H1 (cell line): Measurements from ENCODE around the gene SOX30. TPM values are rescaled to one million over a fixed set of nuclear protein-coding genes. Genes with fewer than 3 reads are reported as not detected.

Source experiments
- CTCF ChIA-PET: fragments of 300-600 bp; sonication (Branson Sonifier 250); formaldehyde crosslinking; loops from one replicate; lab custom pipeline; 2021; ENCODE audit not compliant: partially characterized antibody; lab: Charles Lee
- POLR2A ChIA-PET: fragments of 300-600 bp; sonication (Branson Sonifier 250); formaldehyde crosslinking; loops from one replicate; lab custom pipeline; 2021; ENCODE audit warnings: inconsistent platforms; ENCODE audit not compliant: partially characterized antibody; lab: Charles Lee
- DNase-seq, 2 experiments: peaks; one replicate each; pipeline versions ENCODE4 v3.0.0 to v3.0.0-alpha.2; 2010 to 2022; ENCODE audit warnings: low spot score in 2 of 2, low read depth in 1 of 2, mixed read lengths in 1 of 2
- FAIRE-seq: peaks from 2 replicates; lab custom pipeline; 2011; peaks lifted over from hg19 to GRCh38; lab: Jason Lieb, UNC
- H2AFZ ChIP-seq: 2 replicates; pipeline ENCODE4 v1.8.1; 2012; ENCODE audit warnings: low read length, inconsistent platforms
- H2AK5ac ChIP-seq: 2 replicates; pipeline ENCODE4 v1.6.1; 2013; ENCODE audit warnings: low read depth, low read length
- H2BK120ac ChIP-seq: replicated peaks from 2 replicates; pipeline ENCODE3; 2013; ENCODE audit warnings: low read depth, low read length, inconsistent platforms
- H2BK12ac ChIP-seq: 2 replicates; pipeline ENCODE4 v1.6.1; 2013; ENCODE audit warnings: low read depth, low read length
- H2BK15ac ChIP-seq: 2 replicates; pipeline ENCODE4 v1.6.1; 2013; ENCODE audit warnings: low read length
- H2BK20ac ChIP-seq: 2 replicates; pipeline ENCODE4 v1.6.1; 2013; ENCODE audit warnings: low read length
- H2BK5ac ChIP-seq: 2 replicates; pipeline ENCODE4 v1.6.1; 2013; ENCODE audit warnings: low read depth, low read length
- H3K14ac ChIP-seq: 2 replicates; pipeline ENCODE4 v1.6.1; 2013; ENCODE audit warnings: inconsistent platforms; ENCODE audit not compliant: insufficient read length
- H3K18ac ChIP-seq: 2 replicates; pipeline ENCODE4 v1.6.1; 2013; ENCODE audit warnings: low read length; ENCODE audit errors: extremely low read depth
- H3K23ac ChIP-seq: 2 replicates; pipeline ENCODE4 v1.6.1; 2013; ENCODE audit warnings: inconsistent platforms; ENCODE audit not compliant: insufficient read length
- H3K23me2 ChIP-seq: 2 replicates; pipeline ENCODE4 v1.6.1; 2013; ENCODE audit warnings: low read depth, low read length
- H3K27ac ChIP-seq: 2 replicates; pipeline ENCODE4 v1.6.1; 2011; ENCODE audit warnings: low read depth, low read length, inconsistent platforms
- H3K27me3 ChIP-seq, 4 experiments: replicated peaks in 1 of 4; 1 replicate in 1 of 4; 2 replicates in 3 of 4; pipeline versions ENCODE4 v1.6.1 to v1.8.1; 2011 to 2013; ENCODE audit warnings: low read length in 3 of 4, mild to moderate bottlenecking in 3 of 4, inconsistent platforms in 2 of 4, mixed read lengths in 2 of 4, moderate library complexity in 1 of 4; ENCODE audit not compliant: control insufficient read depth in 3 of 4, insufficient read depth in 3 of 4; ENCODE audit errors: extremely low read depth in 1 of 4
- H3K36me3 ChIP-seq, 4 experiments: 2 replicates each; pipeline versions ENCODE4 v1.6.1 to v1.8.1; 2011 to 2013; ENCODE audit warnings: mild to moderate bottlenecking in 4 of 4, low read length in 3 of 4, moderate library complexity in 2 of 4, control low read depth in 1 of 4, inconsistent platforms in 1 of 4; ENCODE audit not compliant: insufficient read depth in 4 of 4, control insufficient read depth in 2 of 4
- H3K4ac ChIP-seq: replicated peaks from 2 replicates; pipeline ENCODE3; 2013; ENCODE audit warnings: low read length, low read depth, mixed read lengths, inconsistent platforms; ENCODE audit not compliant: insufficient read length
- H3K4me1 ChIP-seq, 4 experiments: replicated peaks in 1 of 4; 1 replicate in 1 of 4; 2 replicates in 3 of 4; pipeline versions ENCODE4 v1.6.1 to v1.8.1; 2011 to 2013; ENCODE audit warnings: low read length in 3 of 4, inconsistent platforms in 2 of 4, mixed read lengths in 1 of 4; ENCODE audit not compliant: insufficient read depth in 4 of 4, control insufficient read depth in 3 of 4
- H3K4me2 ChIP-seq, 2 experiments: 2 replicates each; pipeline versions ENCODE4 v1.6.1 to v1.8.1; 2011 to 2013; ENCODE audit warnings: low read depth in 2 of 2, low read length in 2 of 2, control low read depth in 1 of 2, inconsistent platforms in 1 of 2, mild to moderate bottlenecking in 1 of 2; ENCODE audit not compliant: insufficient read depth in 1 of 2
- H3K4me3 ChIP-seq, 4 experiments: fragments of 200-600, 300-600 bp in 1 of 4; sonication (generic), shearing (Covaris generic), sonication (Bioruptor Twin) in 1 of 4; 2 replicates each; pipeline versions ENCODE4 v1.5.1 to v1.8.1; 2011 to 2016; ENCODE audit warnings: low read length in 4 of 4, low read depth in 3 of 4, control low read depth in 2 of 4, inconsistent platforms in 2 of 4, mild to moderate bottlenecking in 2 of 4, mixed read lengths in 1 of 4, moderate library complexity in 1 of 4; ENCODE audit not compliant: insufficient read depth in 2 of 4; ENCODE audit errors: extremely low read depth in 1 of 4
- H3K56ac ChIP-seq: replicated peaks from 2 replicates; pipeline ENCODE3; 2013; ENCODE audit warnings: low read depth, mild to moderate bottlenecking, mixed read lengths, low read length, inconsistent platforms; ENCODE audit not compliant: insufficient read length
- H3K79me1 ChIP-seq: 2 replicates; pipeline ENCODE4 v1.6.1; 2013; ENCODE audit warnings: low read depth, low read length, control low read depth
- H3K79me2 ChIP-seq, 2 experiments: 2 replicates each; pipeline versions ENCODE4 v1.6.1 to v1.8.1; 2012 to 2013; ENCODE audit warnings: low read length in 2 of 2, mild to moderate bottlenecking in 2 of 2, inconsistent platforms in 1 of 2; ENCODE audit not compliant: insufficient read depth in 2 of 2, control insufficient read depth in 1 of 2
- H3K9ac ChIP-seq, 4 experiments: replicated peaks in 1 of 4; 1 replicate in 1 of 4; 2 replicates in 3 of 4; pipeline versions ENCODE4 v1.6.1 to v1.8.1; 2011 to 2013; ENCODE audit warnings: low read depth in 3 of 4, low read length in 3 of 4, control low read depth in 2 of 4, mild to moderate bottlenecking in 2 of 4, moderate library complexity in 2 of 4, inconsistent platforms in 1 of 4; ENCODE audit errors: extremely low read depth in 1 of 4
- H3K9me3 ChIP-seq, 2 experiments: 2 replicates each; pipeline versions ENCODE4 v1.6.1 to v1.8.1; 2012 to 2013; ENCODE audit warnings: mild to moderate bottlenecking in 2 of 2, moderate library complexity in 2 of 2, control low read depth in 1 of 2, inconsistent platforms in 1 of 2, low read depth in 1 of 2, low read length in 1 of 2, mixed read lengths in 1 of 2; ENCODE audit not compliant: insufficient read depth in 2 of 2
- H4K20me1 ChIP-seq, 2 experiments: replicated peaks in 1 of 2; 2 replicates each; pipeline versions ENCODE3 to v1.8.1; 2011 to 2013; ENCODE audit warnings: inconsistent platforms in 2 of 2, low read length in 2 of 2, mild to moderate bottlenecking in 1 of 2; ENCODE audit not compliant: insufficient read depth in 2 of 2, control insufficient read depth in 1 of 2
- H4K5ac ChIP-seq: 2 replicates; pipeline ENCODE4 v1.6.1; 2013; ENCODE audit warnings: low read length, low read depth, mixed read lengths, inconsistent platforms; ENCODE audit not compliant: insufficient read length
- H4K8ac ChIP-seq: 2 replicates; pipeline ENCODE4 v1.8.0; 2013; ENCODE audit warnings: mild to moderate bottlenecking, moderate library complexity, low read length, inconsistent platforms; ENCODE audit not compliant: insufficient read depth; ENCODE audit errors: extremely low read depth
- H4K91ac ChIP-seq: replicated peaks from 2 replicates; pipeline ENCODE3; 2013; ENCODE audit warnings: low read length, mixed read lengths, inconsistent platforms; ENCODE audit not compliant: insufficient read length
- CBX5 ChIP-seq: fragments of 300-800, 300-1000 bp; sonication (generic); IDR thresholded peaks from 2 replicates; pipeline ENCODE4 v1.7.1; 2016; ENCODE audit warnings: antibody characterized with exemption, low read length, low read depth
- CHD2 ChIP-seq: IDR thresholded peaks from 2 replicates; pipeline ENCODE4 v1.6.1; 2012; ENCODE audit warnings: low read length, improper control_type of control experiment
- CREB1 ChIP-seq: IDR thresholded peaks from 2 replicates; pipeline ENCODE4 v1.6.1; 2012; ENCODE audit warnings: inconsistent platforms
- CTBP2 ChIP-seq: IDR thresholded peaks from 2 replicates; pipeline ENCODE4 v1.7.0; 2011; ENCODE audit warnings: borderline replicate concordance, mild to moderate bottlenecking, moderate library complexity, mixed read lengths, low read length; ENCODE audit not compliant: insufficient read depth, insufficient read length
- E2F6 ChIP-seq: IDR thresholded peaks from 2 replicates; pipeline ENCODE4 v1.6.1; 2012; ENCODE audit warnings: inconsistent platforms
- EP300 ChIP-seq, 2 experiments: IDR thresholded peaks; 1 replicate in 1 of 2; 2 replicates in 1 of 2; pipeline ENCODE4 v1.6.1; 2011 to 2012; ENCODE audit warnings: low read depth in 2 of 2, low read length in 2 of 2, mild to moderate bottlenecking in 2 of 2, borderline replicate concordance in 1 of 2, inconsistent platforms in 1 of 2, moderate library complexity in 1 of 2
- NRF1 ChIP-seq: IDR thresholded peaks from 2 replicates; pipeline ENCODE4 v1.6.1; 2011; ENCODE audit warnings: mild to moderate bottlenecking, low read depth, low read length, improper control_type of control experiment
- RBBP5 ChIP-seq: IDR thresholded peaks from 2 replicates; pipeline ENCODE4 v1.7.1; 2012; ENCODE audit warnings: low read depth, mild to moderate bottlenecking, inconsistent platforms, low read length, moderate library complexity, borderline replicate concordance
- TBP ChIP-seq: IDR thresholded peaks from 2 replicates; pipeline ENCODE4 v1.6.1; 2011; ENCODE audit warnings: low read depth, low read length, improper control_type of control experiment
- TCF12 ChIP-seq: IDR thresholded peaks from 2 replicates; pipeline ENCODE4 v1.6.1; 2011; ENCODE audit warnings: low read depth, mild to moderate bottlenecking, low read length
- USF2 ChIP-seq: IDR thresholded peaks from 2 replicates; pipeline ENCODE4 v1.6.1; 2011; ENCODE audit warnings: low read length, improper control_type of control experiment
- WGBS, 2 experiments: shearing (Covaris generic) in 1 of 2; methylation state at CpG; one replicate each; pipeline versions ENCODE4 v1.1.6 to v1.1.7; 2013 to 2015; ENCODE audit warnings: low lambda C conversion rate in 2 of 2, mixed read lengths in 2 of 2, inconsistent platforms in 1 of 2, low coverage in 1 of 2, missing lambda C conversion rate in 1 of 2; ENCODE audit not compliant: insufficient replicate concordance in 2 of 2, insufficient coverage in 1 of 2, insufficient read length in 1 of 2; ENCODE audit errors: extremely low coverage in 1 of 2, missing lambda C conversion rate in 1 of 2; 5-methylcytosine and 5-hydroxymethylcytosine counted together
- polyA plus RNA-seq, 7 experiments: library from polyadenylated mRNA; depleted of rRNA in 3 of 7; stranded (reverse) in 5 of 7; unstranded in 2 of 7; fragments of >200 nt in 5 of 7; fragments of 200-250 nt in 2 of 7; gene quantifications; 1 replicate in 5 of 7; 2 replicates in 1 of 7; 4 replicates in 1 of 7; pipeline versions ENCODE4 v1.2.1 to v1.2.3, GENCODE V29; 2011 to 2013; ENCODE audit warnings: missing spikeins in 2 of 7, mixed read lengths in 2 of 7
- total RNA-seq: library from RNA; stranded (reverse); fragmentation: NEBNext Ultra II Directional; extraction: Animal tissue kit (Norgen Biotek cat#: 25700); gene quantifications from 2 replicates; pipeline ENCODE4 v1.2.1, GENCODE V29; 2021

The SOX30 gene
- total and polyA plus RNA-seq, 2 of the 8 experiments (the other 6 are each of a cell fraction or from before 2014, with no cell fraction given) = 0.35 TPM; not detected in 1

- H3K36me3 ChIP-seq = no peaks in the 10 kb centered on the region
- no peak for DNase-seq
- no peak overlapping the region for H3K4me3 ChIP-seq
- H3K14ac ChIP-seq = no peak overlapping the region
- no peak overlapping the region for H3K4ac ChIP-seq
- ChIA-PET CTCF (interaction anchor here (0.6 to 1.0 kb wide), 3 partner anchors 74 to 541 kb away, joined by 3 to 5 read pairs (median 3); no protein-coding TSS in a partner anchor), POLR2A (interaction anchor here (0.6 kb wide), 1 partner anchor 1416 kb away, joined by 3 read pairs; no protein-coding TSS in a partner anchor)
- H3K27ac ChIP-seq = no peak overlapping the region
- TF ChIP-seq EP300 (IDR thresholded peaks at IDR 0.05; ENCODE audit: borderline replicate concordance in 1 of 2, low read depth in 2 of 2, low read length in 2 of 2) (no peak), CREB1 (no peak), E2F6 (no peak), TCF12 (no peak), CTBP2 (no peak), CHD2 (no peak), CBX5 (no peak), USF2 (no peak), TBP (no peak), RBBP5 (no peak), NRF1 (no peak)
- H3K23ac ChIP-seq = no peak overlapping the region
- H2BK20ac ChIP-seq = no peak overlapping the region
- no peak overlapping the region for H3K18ac ChIP-seq
- no peak overlapping the region for H2AFZ ChIP-seq
- WGBS, 2 experiments = 78% methylated on average over 2 of the region's 2 CpGs; no CpG with 5 or more reads in 1 of the 2 experiments
- H3K23me2 ChIP-seq = no peaks in the 10 kb centered on the region
- H2AK5ac ChIP-seq = no peak overlapping the region
- H4K5ac ChIP-seq = no peak overlapping the region
- H2BK120ac ChIP-seq = no peak overlapping the region
- no peak overlapping the region for H4K91ac ChIP-seq
- no peak overlapping the region for H2BK5ac ChIP-seq
- H3K56ac ChIP-seq = no peak overlapping the region
- no peak overlapping the region for H4K8ac ChIP-seq
- no peaks in the 10 kb centered on the region for H3K9me3 ChIP-seq
- no peak for FAIRE-seq
- no peaks in the 10 kb centered on the region for H3K79me1 ChIP-seq
- H2BK15ac ChIP-seq = no peak overlapping the region
- H3K79me2 ChIP-seq = no peaks in the 10 kb centered on the region
- no peaks in the 10 kb centered on the region for H3K27me3 ChIP-seq
- no peaks in the 10 kb centered on the region for H4K20me1 ChIP-seq
- no peak overlapping the region for H2BK12ac ChIP-seq
- H3K9ac ChIP-seq = no peak overlapping the region
- H3K4me2 ChIP-seq = no peak overlapping the region
- H3K4me1 ChIP-seq = no peaks in the 10 kb centered on the region
Measured at GRCh38 chr5:157594675-157595459, 57.4 kb downstream of the SOX30 start.
